GM19397 (cell line): ENCODE results near the gene TMEM131L.
"Not testable (repeated sequence)": the region's sequence is repeated elsewhere in the genome, so short reads cannot be mapped to it uniquely, and the experiment has no call there.

Experiments
- ATAC-seq: cut with Tn5 transposase; IDR thresholded peaks from one replicate; pipeline ENCODE4 v1.9.1; 2021; ENCODE audit warnings: mild to moderate bottlenecking, moderate library complexity; ENCODE audit not compliant: unreplicated experiment

Gene TMEM131L

GRCh38 chr4:153535772-153536513 is 69.8 kb downstream of the TMEM131L start:
- ATAC-seq = no peak

- ATAC-seq = no peak
Observed at GRCh38 chr4:153537493-153537960, 71.4 kb downstream of the TMEM131L start.

- no peak for ATAC-seq
Observed at GRCh38 chr4:153538487-153539357, 72.6 kb downstream of the TMEM131L start.

GRCh38 chr4:153539422-153539821 is 73.3 kb downstream of the TMEM131L start:
- ATAC-seq = no peak

- ATAC-seq = no peak
Observed at GRCh38 chr4:153541456-153542096, 75.4 kb downstream of the TMEM131L start.

GRCh38 chr4:153542131-153542530 is 76.0 kb downstream of the TMEM131L start:
- no peak for ATAC-seq

GRCh38 chr4:153542834-153543233 is 76.7 kb downstream of the TMEM131L start:
- no peak for ATAC-seq

GRCh38 chr4:153543351-153543750 is 77.2 kb downstream of the TMEM131L start:
- no peak for ATAC-seq

- no peak for ATAC-seq
Observed at GRCh38 chr4:153545822-153546221, 79.7 kb downstream of the TMEM131L start.

- no peak for ATAC-seq
Observed at GRCh38 chr4:153546280-153546679, 80.1 kb downstream of the TMEM131L start.

GRCh38 chr4:153547520-153547919 is 81.4 kb downstream of the TMEM131L start:
- ATAC-seq = no peak

GRCh38 chr4:153548907-153549306 is 82.7 kb downstream of the TMEM131L start:
- ATAC-seq = not testable (repeated sequence)

- no peak for ATAC-seq
Observed at GRCh38 chr4:153549405-153549804, 83.2 kb downstream of the TMEM131L start.

- ATAC-seq = no peak
Observed at GRCh38 chr4:153553155-153553818, 87.1 kb downstream of the TMEM131L start.

GRCh38 chr4:153553819-153554170 is 87.6 kb downstream of the TMEM131L start:
- ATAC-seq = no peak

GRCh38 chr4:153555730-153556434 is 89.7 kb downstream of the TMEM131L start:
- no peak for ATAC-seq

- no peak for ATAC-seq
Observed at GRCh38 chr4:153556435-153556815, 90.3 kb downstream of the TMEM131L start.

GRCh38 chr4:153560908-153561307 is 94.7 kb downstream of the TMEM131L start:
- no peak for ATAC-seq

GRCh38 chr4:153564630-153565525 is 98.7 kb downstream of the TMEM131L start:
- no peak for ATAC-seq
